Stimulated activated CD8-positive, alpha-beta memory T cell treated with anti-CD3 and anti-CD28 coated beads, Interleukin-12 subunit alpha, Interleukin-12 subunit beta, amount 100 ng/mL, for 1 hour (primary cell): Measurements from ENCODE around the gene MYOC.
"Not testable (repeated sequence)": the region's sequence is repeated elsewhere in the genome, so short reads cannot be mapped to it uniquely, and the experiment has no call there.

Experiments used
- DNase-seq: peaks from one replicate; pipeline ENCODE4 v3.0.0-alpha.2; 2020; ENCODE audit warnings: low read depth

Gene MYOC

DNA sequence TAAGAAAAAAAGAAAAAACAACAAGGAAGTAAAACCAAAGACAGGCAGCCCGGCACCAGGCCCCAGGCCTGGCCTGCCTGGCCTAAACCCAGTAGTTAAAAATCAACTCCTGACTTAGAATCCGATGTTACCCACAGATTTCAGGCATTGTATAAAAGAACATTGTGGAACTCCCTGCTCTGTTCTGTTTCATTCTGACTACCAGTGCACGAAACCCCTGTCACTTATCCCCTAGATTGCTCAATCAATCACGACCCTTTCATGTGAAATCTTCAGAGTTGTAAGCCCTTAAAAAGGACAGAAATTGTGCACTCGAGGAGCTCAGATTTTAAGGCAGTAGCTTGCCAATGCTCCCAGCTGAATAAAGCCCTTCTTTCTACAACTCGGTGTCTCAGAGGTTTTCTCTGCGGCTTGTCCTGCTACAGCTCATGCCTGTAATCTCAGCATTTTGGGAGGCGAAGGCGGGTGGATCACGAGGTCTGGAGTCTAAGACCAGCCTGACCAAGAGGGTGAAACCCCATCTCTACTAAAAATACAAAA lies 46.0 kb downstream of the MYOC start:
- no peak for DNase-seq

DNA sequence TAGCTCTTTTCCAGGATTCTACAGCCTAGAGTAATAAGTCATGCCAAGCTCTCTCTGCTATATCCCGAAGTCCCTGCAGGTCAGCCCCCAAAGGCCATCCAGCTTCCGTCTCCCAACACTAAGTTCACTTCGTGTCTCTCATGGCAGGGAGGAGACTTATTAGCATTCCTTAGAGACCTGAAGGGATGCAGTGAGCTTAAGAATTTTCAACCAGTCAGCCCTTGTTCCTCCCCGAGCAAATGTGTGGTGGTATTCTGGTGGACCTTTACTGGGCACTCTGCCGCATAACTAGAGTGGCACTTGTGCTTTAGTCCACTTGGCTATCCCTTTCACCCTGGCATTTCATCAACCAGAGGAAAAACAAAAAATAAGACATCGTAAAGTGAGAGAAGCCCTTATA lies 49.4 kb downstream of the MYOC start:
- DNase-seq, result not testable (repeated sequence)

DNA sequence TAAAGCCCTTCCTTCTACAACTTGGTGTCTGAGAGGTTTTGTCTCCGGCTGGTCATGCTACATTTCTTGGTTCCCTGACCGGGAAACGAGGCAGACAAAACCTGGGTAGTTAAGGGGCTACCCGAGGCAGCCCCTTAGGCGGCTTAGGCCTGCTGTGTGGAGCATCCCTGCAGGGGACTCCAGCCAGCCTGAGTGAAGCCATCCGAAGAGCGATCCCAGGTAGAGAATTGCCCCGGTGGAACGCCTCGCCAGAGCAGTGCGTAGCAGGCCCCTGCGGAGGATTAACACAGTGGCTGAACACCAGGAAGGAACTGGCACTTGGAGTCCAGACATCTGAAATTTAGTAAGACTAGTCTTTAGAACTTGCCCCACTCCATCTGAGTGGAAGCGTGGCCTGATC lies 51.6 kb downstream of the MYOC start:
- no peak for DNase-seq

DNA sequence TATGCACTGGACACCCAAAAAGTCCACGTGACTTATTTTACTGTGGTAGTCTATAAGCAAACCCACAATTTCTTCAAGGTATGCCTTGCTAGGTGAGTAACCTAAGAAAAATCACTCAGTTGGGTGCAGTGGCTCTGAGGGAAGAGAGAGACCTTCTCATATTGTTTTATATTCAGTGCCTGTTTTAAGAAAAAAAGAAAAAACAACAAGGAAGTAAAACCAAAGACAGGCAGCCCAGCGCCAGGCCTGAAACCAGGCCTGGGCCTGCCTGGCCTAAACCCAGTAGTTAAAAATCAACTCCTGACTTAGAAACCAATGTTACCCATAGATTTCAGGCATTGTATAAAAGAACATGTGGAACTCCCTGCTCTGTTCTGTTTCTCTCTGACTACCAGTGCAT lies 52.2 kb downstream of the MYOC start:
- DNase-seq, result not testable (repeated sequence)

DNA sequence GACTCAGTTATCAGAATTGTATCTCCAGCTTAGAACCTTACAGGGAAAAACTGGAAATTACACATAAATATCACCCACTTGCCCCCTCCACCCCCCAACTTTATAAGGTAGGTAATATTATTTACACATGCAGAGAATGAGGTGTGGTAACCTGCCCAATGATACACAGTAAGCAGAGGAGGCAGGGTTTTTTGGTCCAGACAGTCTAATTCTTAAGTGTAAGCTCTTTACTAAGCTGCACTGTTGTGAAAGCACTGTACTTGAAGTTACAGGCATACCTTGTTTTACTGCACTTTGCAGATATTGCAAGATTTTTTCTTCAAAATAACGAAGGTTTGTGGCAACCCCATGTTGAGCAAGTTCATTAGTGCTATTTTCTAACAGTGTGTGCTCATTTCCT lies 55.3 kb downstream of the MYOC start:
- DNase-seq, result no peak

DNA sequence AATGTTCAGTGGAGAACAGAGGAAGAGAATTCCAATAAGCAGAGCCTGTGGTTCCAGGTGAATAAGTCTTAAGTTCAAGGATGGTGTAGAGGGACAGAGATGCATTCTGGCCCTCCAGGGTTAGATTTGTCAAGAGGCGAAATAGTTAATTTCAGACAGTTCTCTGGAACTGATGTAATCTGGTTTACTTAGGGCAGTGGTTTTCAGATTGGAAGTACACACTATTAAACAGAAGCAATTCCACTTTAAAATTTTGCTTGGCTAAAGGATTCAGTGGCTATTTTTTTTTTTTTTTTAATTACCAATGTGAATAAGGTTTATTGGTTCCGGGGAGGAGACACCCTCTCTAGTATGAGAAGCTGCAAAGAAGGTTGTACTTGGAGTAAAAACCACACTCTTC lies 55.8 kb downstream of the MYOC start:
- DNase-seq, result no peak

DNA sequence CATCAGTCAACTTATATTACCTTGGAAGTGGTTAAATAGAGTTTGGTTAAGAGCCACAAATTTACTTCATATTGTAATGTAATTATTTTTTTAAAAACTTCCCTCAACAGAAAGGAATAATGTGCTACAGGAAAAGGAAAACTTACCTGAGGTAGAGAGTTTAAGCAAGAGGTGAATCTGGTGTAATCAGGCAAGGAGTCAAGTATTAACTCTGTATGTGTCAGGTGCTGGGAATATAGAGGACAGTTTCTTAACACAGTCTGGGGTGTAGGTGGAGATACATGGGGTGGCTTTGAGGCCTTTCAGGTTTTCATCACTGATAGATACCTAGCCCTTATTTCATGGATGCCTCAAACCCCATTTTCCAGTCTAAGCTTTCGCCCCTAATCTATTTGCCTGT lies 56.4 kb downstream of the MYOC start:
- DNase-seq, result no peak

DNA sequence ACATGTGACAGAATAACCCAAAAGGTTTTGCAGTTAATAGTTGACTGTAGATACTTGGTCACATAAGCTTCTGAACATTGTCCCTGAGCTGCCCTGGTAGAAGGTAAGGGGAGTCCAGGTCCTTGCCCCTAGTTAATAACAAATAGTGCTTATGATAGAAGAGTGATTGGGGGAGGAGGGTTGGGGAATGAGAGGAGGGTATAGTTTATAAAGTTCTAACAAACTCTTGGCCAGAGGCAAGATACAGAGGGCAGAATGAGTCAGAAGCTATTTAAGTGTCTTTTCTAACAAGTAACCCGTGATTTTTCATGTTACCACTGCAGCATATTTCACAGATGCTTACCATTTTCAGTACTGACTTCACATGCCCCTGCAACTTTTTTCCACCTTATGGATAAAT lies 57.2 kb downstream of the MYOC start:
- DNase-seq, result no peak

DNA sequence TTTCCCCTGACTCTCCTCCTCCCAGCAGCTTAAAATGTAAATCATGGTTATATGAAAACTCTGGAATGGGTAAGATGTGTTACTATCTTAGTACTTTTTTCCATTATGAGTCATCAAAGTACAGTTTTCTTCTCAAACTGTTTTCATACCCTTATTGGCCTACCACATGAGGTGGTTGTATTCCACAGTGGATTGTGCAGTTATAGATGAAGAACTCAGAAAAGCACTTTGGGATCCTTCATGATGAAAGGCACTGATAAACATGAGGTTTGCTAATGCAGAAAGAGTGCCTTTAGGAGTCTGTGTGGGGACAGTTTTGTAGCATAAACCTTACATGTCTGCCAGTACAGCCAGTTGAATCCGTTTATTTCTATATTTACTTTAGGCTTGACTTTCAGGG lies 62.5 kb downstream of the MYOC start:
- no peak for DNase-seq

DNA sequence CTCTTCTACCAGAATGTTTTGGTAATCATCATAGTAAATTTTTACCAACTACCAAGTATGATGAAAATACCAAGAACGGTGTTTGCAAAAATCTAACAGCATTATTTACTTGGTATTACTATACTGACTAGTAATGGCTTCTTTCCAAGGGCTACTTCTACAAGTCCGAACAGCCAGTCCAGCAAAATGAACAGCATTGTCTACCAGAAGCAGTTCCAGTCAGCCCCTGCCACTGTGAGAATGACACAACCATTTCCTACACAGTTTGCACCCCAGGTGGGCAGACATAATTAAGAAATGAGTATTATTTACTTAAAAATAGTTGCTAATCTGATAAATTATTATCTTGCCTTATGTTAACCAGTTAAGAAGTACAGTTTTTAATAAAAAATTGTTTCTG lies 64.3 kb downstream of the MYOC start:
- no peak for DNase-seq

DNA sequence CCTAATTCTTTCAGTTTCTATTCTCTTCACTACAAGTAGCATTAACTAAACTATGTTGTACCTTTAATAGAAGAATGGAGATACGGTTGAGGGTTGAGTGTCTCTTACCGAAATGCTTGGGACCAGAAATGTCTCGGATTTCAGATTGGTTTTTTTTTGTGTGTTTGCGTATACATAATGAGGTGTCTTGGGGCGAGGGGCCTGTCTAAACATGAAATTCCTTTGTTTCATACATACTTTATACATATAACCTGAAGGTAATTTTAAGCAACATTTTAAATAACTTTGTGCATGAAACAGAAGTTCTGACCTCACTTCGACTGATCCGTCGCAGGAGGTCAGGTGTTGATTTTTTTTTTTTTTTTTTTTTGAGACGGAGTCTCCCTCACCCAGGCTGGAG lies 66.8 kb downstream of the MYOC start:
- no peak for DNase-seq
